B cell (primary cell): Measurements from ENCODE around the gene PDLIM1. TPM values are rescaled to one million over a fixed set of nuclear protein-coding genes. Genes with fewer than 3 reads are reported as not detected.

Source experiments
- ATAC-seq: fragments of 200-7000 bp; cut with Tn5 transposase; one replicate; pipeline ENCODE4 v1.10.0; 2021; ENCODE audit warnings: low read depth, mild to moderate bottlenecking, moderate number of reproducible peaks, moderate library complexity
- CTCF ChIA-PET: fragments of 350-600 bp; sonication (Branson Sonifier 250); formaldehyde crosslinking; loops from one replicate; lab custom pipeline; 2021; ENCODE audit warnings: antibody characterized with exemption, inconsistent platforms; lab: Charles Lee
- POLR2A ChIA-PET: fragments of 350-600 bp; sonication (Branson Sonifier 250); formaldehyde crosslinking; loops from one replicate; lab custom pipeline; 2021; ENCODE audit warnings: antibody characterized with exemption; lab: Charles Lee
- DNase-seq: peaks from one replicate; pipeline ENCODE4 v3.0.0; 2013
- H2AFZ ChIP-seq: 2 replicates; pipeline ENCODE4 v1.6.1; 2012; ENCODE audit warnings: mild to moderate bottlenecking, low read depth, low read length; ENCODE audit not compliant: insufficient read depth, poor library complexity, severe bottlenecking
- H3K27ac ChIP-seq, 2 donors: 1 replicate in 1 of 2; 2 replicates in 1 of 2; pipeline ENCODE4 v1.5.1; 2012 to 2013; ENCODE audit warnings: low read length in 2 of 2, mild to moderate bottlenecking in 2 of 2, moderate library complexity in 1 of 2
- H3K27me3 ChIP-seq, 4 experiments: fragments of 200-600 bp in 1 of 4; sonication (generic) in 1 of 4; replicated peaks in 1 of 4; 1 replicate in 2 of 4; 2 replicates in 2 of 4; pipeline versions ENCODE4 v1.6.1 to v1.7.0; 2013 to 2016; ENCODE audit warnings: low read length in 3 of 4, mild to moderate bottlenecking in 2 of 4, mixed read lengths in 1 of 4, moderate library complexity in 1 of 4; ENCODE audit not compliant: insufficient read depth in 4 of 4, control insufficient read depth in 3 of 4; ENCODE audit errors: control extremely low read depth in 1 of 4
- H3K36me3 ChIP-seq, 2 experiments: replicated peaks in 1 of 2; 1 replicate in 1 of 2; 2 replicates in 1 of 2; pipeline versions ENCODE4 v1.6.1 to v1.7.1; 2013; ENCODE audit warnings: low read length in 1 of 2; ENCODE audit not compliant: insufficient read depth in 2 of 2, control insufficient read depth in 1 of 2; ENCODE audit errors: control extremely low read depth in 1 of 2, extremely low read depth in 1 of 2
- H3K4me1 ChIP-seq, 2 donors: fragments of 200-600 bp in 1 of 2; sonication (generic) in 1 of 2; 1 replicate in 1 of 2; 2 replicates in 1 of 2; pipeline versions ENCODE4 v1.5.1 to v1.6.1; 2013 to 2017; ENCODE audit warnings: low read length in 2 of 2; ENCODE audit not compliant: control insufficient read depth in 2 of 2, insufficient read depth in 2 of 2
- H3K4me2 ChIP-seq: replicated peaks from 2 replicates; pipeline ENCODE3; 2012; ENCODE audit warnings: mild to moderate bottlenecking, low read depth, low read length; ENCODE audit not compliant: poor library complexity, severe bottlenecking
- H3K4me3 ChIP-seq, 5 experiments: fragments of 200-600 bp in 1 of 5; sonication (generic) in 1 of 5; 1 replicate in 3 of 5; 2 replicates in 2 of 5; pipeline versions ENCODE4 v1.5.1 to v1.7.0; 2011 to 2016; ENCODE audit warnings: low read length in 4 of 5, mild to moderate bottlenecking in 4 of 5, low read depth in 2 of 5, control low read depth in 1 of 5, moderate library complexity in 1 of 5; ENCODE audit not compliant: insufficient read depth in 1 of 5; ENCODE audit errors: control extremely low read depth in 1 of 5, extremely low read depth in 1 of 5
- H3K79me2 ChIP-seq: fragments of 200-600 bp; sonication (generic); one replicate; pipeline ENCODE4 v1.6.0; 2016; ENCODE audit warnings: low read length; ENCODE audit not compliant: control insufficient read depth, insufficient read depth
- H3K9ac ChIP-seq: fragments of 200-600 bp; sonication (generic); 2 replicates; pipeline ENCODE4 v1.6.1; 2017; ENCODE audit warnings: mild to moderate bottlenecking, low read length, moderate library complexity
- H3K9me3 ChIP-seq, 3 donors: one replicate each; pipeline versions ENCODE4 v1.6.1 to v1.7.1; 2013; ENCODE audit warnings: low read length in 2 of 3; ENCODE audit not compliant: control insufficient read depth in 2 of 3, insufficient read depth in 1 of 3; ENCODE audit errors: control extremely low read depth in 1 of 3
- H4K20me1 ChIP-seq: 2 replicates; pipeline ENCODE4 v1.6.0; 2012; ENCODE audit warnings: mild to moderate bottlenecking, low read length; ENCODE audit not compliant: insufficient read depth, control insufficient read depth, poor library complexity, severe bottlenecking
- H3K27ac Mint-ChIP-seq: one replicate; pipeline ENCODE4 v1.8.0; 2021; ENCODE audit warnings: mixed read lengths
- H3K27me3 Mint-ChIP-seq: one replicate; pipeline ENCODE4 v1.8.0; 2021; ENCODE audit warnings: mixed read lengths
- H3K4me1 Mint-ChIP-seq: one replicate; pipeline ENCODE4 v1.8.0; 2021; ENCODE audit warnings: mixed read lengths
- H3K4me3 Mint-ChIP-seq: one replicate; pipeline ENCODE4 v1.8.0; 2021; ENCODE audit warnings: mixed read lengths
- H3K9me3 Mint-ChIP-seq: one replicate; pipeline ENCODE4 v1.8.0; 2022; ENCODE audit warnings: mixed read lengths; ENCODE audit not compliant: insufficient read depth
- EZH2 ChIP-seq: IDR thresholded peaks from 2 replicates; pipeline ENCODE4 v1.6.1; 2012; ENCODE audit warnings: borderline replicate concordance, low read depth, mild to moderate bottlenecking, moderate library complexity, low read length; ENCODE audit not compliant: insufficient read depth, poor library complexity, severe bottlenecking
- WGBS: methylation state at CpG from one replicate; pipeline ENCODE4 v1.1.5; 2013; ENCODE audit warnings: missing lambda C conversion rate; ENCODE audit not compliant: insufficient coverage; 5-methylcytosine and 5-hydroxymethylcytosine counted together
- intact Hi-C: fragments of 100-400 bp; cut with micrococcal nuclease; formaldehyde crosslinking; loops from one replicate; pipeline ENCODE4 v1.10.0; 2022
- polyA plus RNA-seq: library from polyadenylated mRNA; depleted of rRNA; stranded (reverse); fragments of >200 nt; gene quantifications from 2 replicates; pipeline ENCODE4 v1.2.3, GENCODE V29; 2012
- total RNA-seq, 2 donors: library from RNA; stranded (reverse); fragments of 120-200 nt in 1 of 2; gene quantifications; 1 replicate in 1 of 2; 2 replicates in 1 of 2; pipeline versions ENCODE4 v1.2.3 to v1.2.4, GENCODE V29; 2013 to 2022
- TF ChIP-seq, protein P1 (sequence below): fragments of 200-600 bp; IDR thresholded peaks from one replicate; pipeline ENCODE4 v1.8.0; 2022; ENCODE audit warnings: antibody characterized with exemption, mild to moderate bottlenecking

Gene PDLIM1
- total and polyA plus RNA-seq, 2 donors (not counting 1 experiment from before 2014, with no cell fraction given), result 123 to 135 TPM

DNA sequence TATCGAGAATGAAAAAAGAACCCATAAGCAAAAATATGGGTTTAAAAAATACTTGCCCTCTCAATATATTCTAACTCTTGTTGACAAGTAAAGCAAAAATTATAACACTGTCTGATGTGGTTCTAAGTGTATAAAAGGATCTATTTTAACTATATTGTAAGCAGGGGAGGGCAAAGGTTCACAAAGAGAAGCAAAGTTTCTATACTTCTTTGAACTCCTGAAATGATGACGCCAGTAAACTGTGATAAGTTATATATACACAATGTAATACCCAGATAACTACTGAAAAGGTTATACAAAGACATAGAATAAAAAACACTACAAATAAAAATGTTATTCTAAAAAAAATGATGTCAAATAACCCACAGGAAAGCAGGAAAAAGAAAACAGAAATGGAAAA is 37.1 kb downstream of the PDLIM1 start:
- Histone ChIP-seq H3K9ac (no peak overlapping the region), H3K36me3 (peaks cover 0 to 53% of the 10 kb centered on the region in 2 experiments), H4K20me1 (peaks cover 9% of the 10 kb centered on the region), H3K27ac (no peak overlapping the region), H2AFZ (no peak overlapping the region), H3K27me3 (no peaks in the 10 kb centered on the region), H3K4me1 (peaks cover 6 to 7% of the 10 kb centered on the region in 2 donors), H3K79me2 (peaks cover 68% of the 10 kb centered on the region), H3K9me3 (peaks cover 0 to 3% (median 0%) of the 10 kb centered on the region in 3 donors), H3K4me2 (no peak overlapping the region), H3K4me3 (no peak overlapping the region)
- no peak for ATAC-seq
- no peak for TF ChIP-seq EZH2
- TF ChIP-seq, protein P1, sequence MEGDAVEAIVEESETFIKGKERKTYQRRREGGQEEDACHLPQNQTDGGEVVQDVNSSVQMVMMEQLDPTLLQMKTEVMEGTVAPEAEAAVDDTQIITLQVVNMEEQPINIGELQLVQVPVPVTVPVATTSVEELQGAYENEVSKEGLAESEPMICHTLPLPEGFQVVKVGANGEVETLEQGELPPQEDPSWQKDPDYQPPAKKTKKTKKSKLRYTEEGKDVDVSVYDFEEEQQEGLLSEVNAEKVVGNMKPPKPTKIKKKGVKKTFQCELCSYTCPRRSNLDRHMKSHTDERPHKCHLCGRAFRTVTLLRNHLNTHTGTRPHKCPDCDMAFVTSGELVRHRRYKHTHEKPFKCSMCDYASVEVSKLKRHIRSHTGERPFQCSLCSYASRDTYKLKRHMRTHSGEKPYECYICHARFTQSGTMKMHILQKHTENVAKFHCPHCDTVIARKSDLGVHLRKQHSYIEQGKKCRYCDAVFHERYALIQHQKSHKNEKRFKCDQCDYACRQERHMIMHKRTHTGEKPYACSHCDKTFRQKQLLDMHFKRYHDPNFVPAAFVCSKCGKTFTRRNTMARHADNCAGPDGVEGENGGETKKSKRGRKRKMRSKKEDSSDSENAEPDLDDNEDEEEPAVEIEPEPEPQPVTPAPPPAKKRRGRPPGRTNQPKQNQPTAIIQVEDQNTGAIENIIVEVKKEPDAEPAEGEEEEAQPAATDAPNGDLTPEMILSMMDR, result no peak
- Mint-ChIP-seq H3K27ac (no peak overlapping the region), H3K4me3 (no peak overlapping the region), H3K4me1 (peaks cover 27% of the 10 kb centered on the region), H3K27me3 (no peaks in the 10 kb centered on the region), H3K9me3 (no peaks in the 10 kb centered on the region)
- POLR2A ChIA-PET, result no interaction called here
- intact Hi-C loops, result no loop called here
- CTCF ChIA-PET, result interaction anchor here (1.0 to 2.4 kb wide), 3 partner anchors 8 to 110 kb away, joined by 3 to 12 read pairs (median 5); no protein-coding TSS in a partner anchor
- no peak for DNase-seq
- WGBS, result no CpG with 5 or more reads among the region's 2 CpGs

DNA sequence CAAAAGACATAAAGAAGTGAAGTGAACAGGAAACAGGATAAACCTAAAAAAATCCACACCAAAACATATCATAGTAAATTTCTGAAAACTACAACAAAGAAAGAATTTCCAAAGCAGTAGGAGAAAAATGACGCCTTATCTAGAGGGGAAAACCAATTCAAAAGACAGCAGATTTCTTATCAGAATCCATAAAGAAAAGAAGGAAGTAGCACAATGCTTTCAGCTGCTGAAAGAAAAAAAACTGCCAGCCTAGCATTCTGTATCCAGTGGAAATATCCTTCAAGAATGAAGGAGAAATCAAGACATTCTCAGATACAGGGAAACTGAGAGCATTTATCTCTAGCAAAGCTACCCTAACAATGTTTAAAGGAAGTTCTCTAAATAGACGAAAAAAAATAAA is 37.8 kb downstream of the PDLIM1 start:
- peaks cover 27% of the 10 kb centered on the region for H3K4me1 Mint-ChIP-seq
- no peaks in the 10 kb centered on the region for H3K9me3 Mint-ChIP-seq
- ChIA-PET POLR2A (no interaction called here), CTCF (interaction anchor here (1.0 to 2.4 kb wide), 2 partner anchors 10 to 111 kb away, joined by 3 to 12 read pairs; no protein-coding TSS in a partner anchor)
- no CpG with 5 or more reads among the region's 2 CpGs for WGBS
- Histone ChIP-seq H3K4me1 (peaks cover 6 to 7% of the 10 kb centered on the region in 2 donors), H3K27ac (no peak overlapping the region), H3K4me2 (no peak overlapping the region), H3K9ac (no peak overlapping the region), H2AFZ (no peak overlapping the region), H3K4me3 (no peak overlapping the region), H3K79me2 (peaks cover 68% of the 10 kb centered on the region), H3K27me3 (no peaks in the 10 kb centered on the region), H3K36me3 (peaks cover 0 to 58% of the 10 kb centered on the region in 2 experiments), H4K20me1 (peaks cover 9% of the 10 kb centered on the region), H3K9me3 (peaks cover 0 to 3% (median 0%) of the 10 kb centered on the region in 3 donors)
- H3K27ac Mint-ChIP-seq, result no peak overlapping the region
- H3K27me3 Mint-ChIP-seq, result no peaks in the 10 kb centered on the region
- ATAC-seq (no peak), DNase-seq (no peak)
- H3K4me3 Mint-ChIP-seq, result no peak overlapping the region
- no peak for TF ChIP-seq EZH2
- TF ChIP-seq, protein P1, result no peak
- intact Hi-C loops, result no loop called here
